Upper lobe of left lung (tissue), 4 donors: Measurements from ENCODE around the gene KRT39.

Experiments used
- CTCF ChIP-seq, 6 experiments: fragments of 450-650 bp in 4 of 6; fragments of 200-600 bp in 2 of 6; sonication (generic) in 2 of 6; IDR thresholded peaks; one replicate each; pipeline ENCODE4 v1.5.1; 2016 to 2019; ENCODE audit warnings: antibody characterized with exemption in 6 of 6
- EP300 ChIP-seq, 4 donors: sonication (generic); formaldehyde crosslinking; IDR thresholded peaks; one replicate each; pipeline ENCODE4 v1.5.1; 2017; ENCODE audit warnings: antibody characterized with exemption in 4 of 4, control low read depth in 2 of 4

- no peak for TF ChIP-seq EP300 (IDR thresholded peaks at IDR 0.05)
- TF ChIP-seq CTCF (IDR thresholded peaks at IDR 0.05): no peak
Measured at GRCh38 chr17:40915721-40916256, 51.0 kb downstream of the KRT39 start.
